ENCODE results near the gene HES4.

The HES4 gene

GRCh38 chr1:969260-969855 lies 30.5 kb downstream of the HES4 start:
- Mint-ChIP-seq H3K27ac (no peak overlapping the region), H3K36me3 (ENCODE audit: low read depth) (peaks cover 2% of the 10 kb centered on the region), H3K9me3 (no peaks in the 10 kb centered on the region), H3K4me1 (ENCODE audit: low read depth) (no peaks in the 10 kb centered on the region), H3K27me3 (ENCODE audit: low read depth) (peaks cover 7% of the 10 kb centered on the region), H3K4me3 (no peak overlapping the region)
- no peak for DNase-seq (ENCODE audit: low spot score)

- no peak for DNase-seq (ENCODE audit: low spot score)
- Mint-ChIP-seq H3K27me3 (ENCODE audit: low read depth) (peaks cover 7% of the 10 kb centered on the region), H3K4me1 (ENCODE audit: low read depth) (no peaks in the 10 kb centered on the region), H3K4me3 (no peak overlapping the region), H3K9me3 (no peaks in the 10 kb centered on the region), H3K27ac (no peak overlapping the region), H3K36me3 (ENCODE audit: low read depth) (peaks cover 2% of the 10 kb centered on the region)
These were observed 32.2 kb downstream of the HES4 start for GRCh38 chr1:967466-968343.

GRCh38 chr1:966704-967300 lies 33.1 kb downstream of the HES4 start:
- peaks cover 7% of the 10 kb centered on the region for H3K27me3 Mint-ChIP-seq (ENCODE audit: low read depth)
- no peaks in the 10 kb centered on the region for H3K4me1 Mint-ChIP-seq (ENCODE audit: low read depth)
- peak overlapping the region; percentile 63 for H3K27ac Mint-ChIP-seq
- H3K36me3 Mint-ChIP-seq (ENCODE audit: low read depth) = peaks cover 4% of the 10 kb centered on the region
- DNase-seq (ENCODE audit: low spot score) = peak; percentile 75
- H3K9me3 Mint-ChIP-seq = no peaks in the 10 kb centered on the region
- H3K4me3 Mint-ChIP-seq = peak overlapping the region; percentile 83

GRCh38 chr1:966135-966703 lies 33.7 kb downstream of the HES4 start, which contains the start of gene PLEKHN1:
PLEKHN1 (plus strand) TSS chr1:966482; CDS start chr1:966532, 50 bp downstream.
- Mint-ChIP-seq H3K27ac (peak within 1 kb of the TSS; percentile 63), H3K9me3 (no peaks in the 10 kb centered on the region), H3K36me3 (ENCODE audit: low read depth) (peaks cover 4% of the 10 kb centered on the region), H3K4me1 (ENCODE audit: low read depth) (no peaks in the 10 kb centered on the region), H3K27me3 (ENCODE audit: low read depth) (peaks cover 3% of the 10 kb centered on the region), H3K4me3 (peak within 1 kb of the TSS; percentile 83)
- DNase-seq (ENCODE audit: low spot score) = no peak

GRCh38 chr1:965526-966134 lies 34.3 kb downstream of the HES4 start:
- H3K9me3 Mint-ChIP-seq = no peaks in the 10 kb centered on the region
- DNase-seq (ENCODE audit: low spot score) = no peak
- H3K4me1 Mint-ChIP-seq (ENCODE audit: low read depth) = no peaks in the 10 kb centered on the region
- H3K27ac Mint-ChIP-seq = no peak overlapping the region
- peaks cover 3% of the 10 kb centered on the region for H3K27me3 Mint-ChIP-seq (ENCODE audit: low read depth)
- H3K36me3 Mint-ChIP-seq (ENCODE audit: low read depth) = peaks cover 4% of the 10 kb centered on the region
- peak overlapping the region; percentile 40 for H3K4me3 Mint-ChIP-seq

GRCh38 chr1:964691-965525 lies 35.0 kb downstream of the HES4 start:
- Mint-ChIP-seq H3K4me1 (ENCODE audit: low read depth) (no peaks in the 10 kb centered on the region), H3K9me3 (no peaks in the 10 kb centered on the region), H3K4me3 (no peak overlapping the region), H3K27me3 (ENCODE audit: low read depth) (peaks cover 3% of the 10 kb centered on the region), H3K36me3 (ENCODE audit: low read depth) (peaks cover 4% of the 10 kb centered on the region), H3K27ac (no peak overlapping the region)
- DNase-seq (ENCODE audit: low spot score) = no peak

GRCh38 chr1:963746-964525 lies 36.0 kb downstream of the HES4 start:
- H3K4me3 Mint-ChIP-seq = no peak overlapping the region
- no peak for DNase-seq (ENCODE audit: low spot score)
- H3K36me3 Mint-ChIP-seq (ENCODE audit: low read depth) = peaks cover 4% of the 10 kb centered on the region
- H3K27me3 Mint-ChIP-seq (ENCODE audit: low read depth) = no peaks in the 10 kb centered on the region
- no peaks in the 10 kb centered on the region for H3K9me3 Mint-ChIP-seq
- H3K27ac Mint-ChIP-seq = no peak overlapping the region
- no peaks in the 10 kb centered on the region for H3K4me1 Mint-ChIP-seq (ENCODE audit: low read depth)

- H3K9me3 Mint-ChIP-seq = no peaks in the 10 kb centered on the region
- no peak for DNase-seq (ENCODE audit: low spot score)
These were observed 36.6 kb downstream of the HES4 start for GRCh38 chr1:963301-963651.

GRCh38 chr1:962381-963300 lies 37.3 kb downstream of the HES4 start:
- H3K27me3 Mint-ChIP-seq (ENCODE audit: low read depth) = no peaks in the 10 kb centered on the region
- no peak for DNase-seq (ENCODE audit: low spot score)
- peaks cover 5% of the 10 kb centered on the region for H3K36me3 Mint-ChIP-seq (ENCODE audit: low read depth)
- H3K9me3 Mint-ChIP-seq = no peaks in the 10 kb centered on the region
- H3K4me1 Mint-ChIP-seq (ENCODE audit: low read depth) = peaks cover 4% of the 10 kb centered on the region
- H3K4me3 Mint-ChIP-seq = peak overlapping the region; percentile 61
- H3K27ac Mint-ChIP-seq = peak overlapping the region; percentile 49

More at GRCh38 chr1:963301-963651, 36.6 kb downstream of the HES4 start:
- Mint-ChIP-seq H3K36me3 (ENCODE audit: low read depth) (peaks cover 5% of the 10 kb centered on the region), H3K27me3 (ENCODE audit: low read depth) (no peaks in the 10 kb centered on the region), H3K27ac (no peak overlapping the region), H3K4me3 (no peak overlapping the region), H3K4me1 (ENCODE audit: low read depth) (peaks cover 2% of the 10 kb centered on the region)

- Mint-ChIP-seq H3K9me3 (no peaks in the 10 kb centered on the region), H3K27ac (no peak overlapping the region), H3K36me3 (ENCODE audit: low read depth) (peaks cover 9% of the 10 kb centered on the region), H3K27me3 (ENCODE audit: low read depth) (no peaks in the 10 kb centered on the region), H3K4me1 (ENCODE audit: low read depth) (peaks cover 7% of the 10 kb centered on the region), H3K4me3 (peak overlapping the region; percentile 46)
- DNase-seq (ENCODE audit: low spot score) = no peak
These were observed 38.7 kb downstream of the HES4 start for GRCh38 chr1:961132-961669.

- H3K36me3 Mint-ChIP-seq (ENCODE audit: low read depth) = peaks cover 9% of the 10 kb centered on the region
- H3K9me3 Mint-ChIP-seq = no peaks in the 10 kb centered on the region
- peaks cover 7% of the 10 kb centered on the region for H3K4me1 Mint-ChIP-seq (ENCODE audit: low read depth)
These were observed 39.4 kb downstream of the HES4 start, which contains the start of gene KLHL17 for GRCh38 chr1:960363-961131. KLHL17 (plus strand) TSS chr1:960584; CDS start chr1:960694, 110 bp downstream.

More at GRCh38 chr1:960363-961131, 39.4 kb downstream of the HES4 start, which contains the start of gene KLHL17:
- DNase-seq (ENCODE audit: low spot score) = peak; percentile 80
- no peak within 1 kb of the TSS for H3K27ac Mint-ChIP-seq
- H3K4me3 Mint-ChIP-seq = peak within 1 kb of the TSS; percentile 71
- H3K27me3 Mint-ChIP-seq (ENCODE audit: low read depth) = no peaks in the 10 kb centered on the region

All from T-helper 2 cell treated with Interferon-gamma antibody and Interleukin-4, amounts not matched to agents 5 μg/mL and 100 μg/mL, for 36 hours (primary cell).